GM12891 (cell line): Measurements from ENCODE around the gene NFRKB.

ENCODE experiments used
- POLR2A ChIP-seq: IDR thresholded peaks from 2 replicates; pipeline ENCODE4 v1.6.1; 2011; ENCODE audit warnings: low read depth, low read length, control low read depth
- POLR2AphosphoS5 ChIP-seq: IDR thresholded peaks from 2 replicates; pipeline ENCODE4 v1.6.1; 2011; ENCODE audit warnings: low read depth, low read length, control low read depth

GRCh38 chr11:129932381-129933067 is 37.1 kb upstream of the NFRKB start:
- TF ChIP-seq POLR2AphosphoS5 (no peak), POLR2A (no peak)
